Thyroid gland (tissue), 4 donors: ENCODE results near the gene CFL1. TPM values are rescaled to one million over a fixed set of nuclear protein-coding genes. Genes with fewer than 3 reads are reported as not detected.

Source experiments
- DNase-seq, 2 donors: peaks; one replicate each; pipeline ENCODE4 v3.0.0-alpha.2; 2019
- H3K27ac ChIP-seq, 3 donors: fragments of 200-600 bp; sonication (generic); 1 replicate in 2 of 3; 2 replicates in 1 of 3; pipeline ENCODE4 v1.5.1; 2016 to 2019; ENCODE audit warnings: mild to moderate bottlenecking in 1 of 3, moderate library complexity in 1 of 3
- H3K27me3 ChIP-seq: fragments of 200-600 bp; sonication (generic); one replicate; pipeline ENCODE4 v1.5.1; 2019
- H3K36me3 ChIP-seq, 2 donors: fragments of 200-600 bp; sonication (generic); one replicate each; pipeline ENCODE4 v1.5.1; 2016 to 2019
- H3K4me1 ChIP-seq, 2 donors: fragments of 200-600 bp; sonication (generic); one replicate each; pipeline ENCODE4 v1.5.1; 2017 to 2019
- H3K4me3 ChIP-seq, 3 donors: fragments of 200-600 bp; sonication (generic); replicated peaks in 1 of 3; 1 replicate in 2 of 3; 2 replicates in 1 of 3; pipeline ENCODE4 v1.5.1; 2016; ENCODE audit warnings: mild to moderate bottlenecking in 1 of 3
- H3K9me3 ChIP-seq: fragments of 200-600 bp; sonication (generic); one replicate; pipeline ENCODE4 v1.5.1; 2017
- CTCF ChIP-seq, 6 experiments: fragments of 200-600 bp in 3 of 6; fragments of 450-650 bp in 3 of 6; sonication (generic) in 3 of 6; IDR thresholded peaks; one replicate each; pipeline ENCODE4 v1.5.1; 2016 to 2019; ENCODE audit warnings: antibody characterized with exemption in 6 of 6, mild to moderate bottlenecking in 2 of 6, inconsistent platforms in 1 of 6, moderate library complexity in 1 of 6
- POLR2A ChIP-seq, 2 donors: fragments of 450-650 bp; IDR thresholded peaks; one replicate each; pipeline ENCODE4 v1.6.1; 2017; ENCODE audit warnings: antibody characterized with exemption in 2 of 2, mild to moderate bottlenecking in 2 of 2, moderate library complexity in 1 of 2
- WGBS, 2 donors: methylation state at CpG; one replicate each; pipeline ENCODE4 v1.1.5; 2017; 5-methylcytosine and 5-hydroxymethylcytosine counted together
- intact Hi-C: fragments of 100-400 bp; cut with DNase I; formaldehyde crosslinking; loops from one replicate; pipeline ENCODE4 v1.15.1; 2023
- total RNA-seq, 4 donors: library from RNA; depleted of rRNA; stranded (reverse); fragments of >200 nt; gene quantifications; one replicate each; pipeline ENCODE4 v1.2.3, GENCODE V29; 2016

Gene CFL1
- total RNA-seq, 4 donors from 2014 or later, result 330 to 581 (median 494) TPM

GRCh38 chr11:65847746-65848145 lies 10.2 kb downstream of the CFL1 start:
- intact Hi-C loops, result no loop called here
- WGBS, 2 donors, result 78 to 87% methylated on average over 3 of the region's 3 CpGs
- H3K9me3 ChIP-seq, result no peaks in the 10 kb centered on the region

GRCh38 chr11:65844231-65844872 lies 13.6 kb downstream of the CFL1 start:
- TF ChIP-seq CTCF (IDR thresholded peaks at IDR 0.05) (no peak), POLR2A (IDR thresholded peaks at IDR 0.05) (no peak)
- intact Hi-C loops, result no loop called here
- Histone ChIP-seq H3K4me3 (no peak overlapping the region), H3K27me3 (no peaks in the 10 kb centered on the region), H3K27ac (no peak overlapping the region), H3K36me3 (no peaks in the 10 kb centered on the region), H3K4me1 (no peaks in the 10 kb centered on the region), H3K9me3 (no peaks in the 10 kb centered on the region)
- no peak for DNase-seq
- WGBS, 2 donors, result 84 to 87% methylated on average over 10 of the region's 10 CpGs

More at GRCh38 chr11:65847746-65848145, 10.2 kb downstream of the CFL1 start:
- Histone ChIP-seq H3K4me3 (no peak overlapping the region), H3K36me3 (peaks cover 0 to under 1% of the 10 kb centered on the region in 2 donors), H3K27ac (no peak overlapping the region), H3K4me1 (no peaks in the 10 kb centered on the region), H3K27me3 (no peaks in the 10 kb centered on the region)
- no peak for DNase-seq
- TF ChIP-seq POLR2A (IDR thresholded peaks at IDR 0.05), result no peak
- TF ChIP-seq CTCF (IDR thresholded peaks at IDR 0.05), result no peak

GRCh38 chr11:65843811-65844210 lies 14.2 kb downstream of the CFL1 start:
- H3K4me1 ChIP-seq, result no peaks in the 10 kb centered on the region
- no peak for DNase-seq
- 94 to 95% methylated on average over 3 of the region's 3 CpGs for WGBS, 2 donors
- no peaks in the 10 kb centered on the region for H3K9me3 ChIP-seq
- TF ChIP-seq CTCF (IDR thresholded peaks at IDR 0.05), result no peak
- TF ChIP-seq POLR2A (IDR thresholded peaks at IDR 0.05), result no peak
- H3K4me3 ChIP-seq, result no peak overlapping the region
- H3K36me3 ChIP-seq, result no peaks in the 10 kb centered on the region
- intact Hi-C loops, result no loop called here
- H3K27me3 ChIP-seq, result no peaks in the 10 kb centered on the region
- no peak overlapping the region for H3K27ac ChIP-seq

- Histone ChIP-seq H3K27me3 (no peaks in the 10 kb centered on the region), H3K9me3 (no peaks in the 10 kb centered on the region), H3K4me1 (no peaks in the 10 kb centered on the region), H3K36me3 (no peaks in the 10 kb centered on the region), H3K27ac (no peak overlapping the region), H3K4me3 (no peak overlapping the region)
- TF ChIP-seq POLR2A (IDR thresholded peaks at IDR 0.05) (no peak), CTCF (IDR thresholded peaks at IDR 0.05) (no peak)
- intact Hi-C loops, result no loop called here
- no peak for DNase-seq
- WGBS, 2 donors, result 96 to 98% methylated on average over 4 of the region's 4 CpGs
These were observed 15.8 kb downstream of the CFL1 start for GRCh38 chr11:65842144-65842543.

- Histone ChIP-seq H3K27me3 (no peaks in the 10 kb centered on the region), H3K36me3 (no peaks in the 10 kb centered on the region), H3K9me3 (no peaks in the 10 kb centered on the region), H3K4me1 (peaks cover 0 to 8% of the 10 kb centered on the region in 2 donors), H3K4me3 (peak overlapping the region in 1 of 3 donors; percentile 45), H3K27ac (no peak overlapping the region)
- TF ChIP-seq POLR2A (IDR thresholded peaks at IDR 0.05) (no peak), CTCF (IDR thresholded peaks at IDR 0.05) (no peak)
- no peak for DNase-seq
- intact Hi-C loops, result no loop called here
- 35 to 55% methylated on average over 5 to 6 of the region's 6 CpGs for WGBS, 2 donors
These were observed 23.8 kb downstream of the CFL1 start for GRCh38 chr11:65834202-65834601.
